NCI-H2171 treated with DMSO at 0.1 percent for 48 hours (cell line): ENCODE results near the gene GRHL1.
"Not testable (repeated sequence)": the region's sequence is repeated elsewhere in the genome, so short reads cannot be mapped to it uniquely, and the experiment has no call there.

ENCODE experiments used
- DNase-seq: peaks from one replicate; lab custom pipeline; 2025; lab: John Stamatoyannopoulos, UW

Gene GRHL1

DNA sequence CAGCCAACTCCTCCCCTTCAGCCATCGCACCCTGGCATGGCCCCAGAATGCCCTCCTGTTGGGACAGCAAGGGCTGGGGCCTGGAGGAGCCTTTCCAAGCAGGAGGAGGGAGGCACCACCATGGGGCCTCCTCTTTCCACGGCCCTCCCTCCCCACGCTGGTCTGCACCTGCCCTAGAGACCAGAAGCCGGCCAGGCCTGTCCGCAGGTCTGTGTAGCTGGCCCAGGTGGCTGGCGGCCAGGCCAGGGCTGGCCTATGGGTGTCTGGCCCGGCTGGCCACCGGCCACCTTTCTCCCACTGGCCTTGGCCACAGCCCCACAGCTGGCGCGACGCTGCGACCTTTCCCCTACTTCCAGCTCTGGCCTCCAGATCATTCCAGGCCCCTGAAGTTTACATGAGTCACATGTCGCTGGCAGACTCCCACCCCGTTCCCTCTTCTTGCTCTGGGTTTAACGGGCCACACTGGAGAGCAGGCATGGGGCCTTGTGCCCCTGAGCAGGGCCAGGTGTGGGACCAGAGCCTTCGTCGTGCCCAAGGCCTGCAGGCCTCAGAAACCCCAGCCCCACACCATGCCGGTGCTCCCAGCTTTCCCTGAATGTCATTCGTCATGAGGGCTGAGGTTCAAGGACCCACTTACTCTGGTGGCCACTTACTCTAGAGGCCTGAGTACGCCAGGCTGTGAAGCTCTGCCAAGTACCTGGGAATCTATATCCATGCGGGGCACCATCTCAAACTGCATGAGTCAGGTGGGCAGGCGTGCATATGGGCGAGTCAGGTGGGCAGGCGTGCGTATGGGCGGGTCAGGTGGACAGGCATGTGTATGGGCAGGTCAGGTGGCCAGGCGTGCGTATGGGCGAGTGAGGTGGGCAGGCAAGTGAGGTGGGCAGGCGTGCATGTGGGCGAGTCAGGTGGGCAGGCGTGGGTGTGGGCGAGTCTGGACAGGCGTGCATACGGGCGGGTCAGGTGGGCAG lies 58.6 kb downstream of the GRHL1 start:
- DNase-seq: no peak

GRCh38 chr2:10010861-10011605 lies 59.5 kb downstream of the GRHL1 start:
- not testable (repeated sequence) for DNase-seq

DNA sequence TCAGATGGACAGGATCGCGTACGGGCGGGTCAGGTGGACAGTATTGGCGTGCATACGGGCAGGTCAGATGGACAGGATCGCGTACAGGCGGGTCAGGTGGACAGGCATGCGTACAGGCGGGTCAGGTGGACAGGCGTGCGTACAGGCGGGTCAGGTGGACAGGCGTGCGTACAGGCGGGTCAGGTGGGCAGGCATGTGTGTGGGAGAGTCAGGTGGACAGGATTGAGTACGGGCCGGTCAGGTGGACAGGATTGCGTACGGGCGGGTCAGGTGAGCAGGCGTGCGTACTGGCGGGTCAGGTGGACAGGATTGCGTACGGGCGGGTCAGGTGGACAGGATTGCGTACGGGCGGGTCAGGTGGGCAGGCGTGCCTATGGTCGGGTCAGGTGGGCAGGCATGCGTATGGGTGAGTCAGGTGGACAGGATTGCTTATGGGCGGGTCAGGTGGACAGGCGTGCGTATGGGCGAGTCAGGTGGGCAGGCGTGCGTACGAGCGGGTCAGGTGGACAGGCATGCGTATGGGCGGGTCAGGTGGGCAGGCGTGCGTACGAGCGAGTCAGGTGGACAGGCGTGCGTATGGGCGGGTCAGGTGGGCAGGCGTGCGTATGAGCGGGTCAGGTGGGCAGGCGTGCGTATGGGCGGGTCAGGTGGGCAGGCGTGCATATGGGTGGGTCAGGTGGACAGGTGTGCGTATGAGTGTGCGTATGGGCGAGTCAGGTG lies 60.3 kb downstream of the GRHL1 start:
- DNase-seq: not testable (repeated sequence)

DNA sequence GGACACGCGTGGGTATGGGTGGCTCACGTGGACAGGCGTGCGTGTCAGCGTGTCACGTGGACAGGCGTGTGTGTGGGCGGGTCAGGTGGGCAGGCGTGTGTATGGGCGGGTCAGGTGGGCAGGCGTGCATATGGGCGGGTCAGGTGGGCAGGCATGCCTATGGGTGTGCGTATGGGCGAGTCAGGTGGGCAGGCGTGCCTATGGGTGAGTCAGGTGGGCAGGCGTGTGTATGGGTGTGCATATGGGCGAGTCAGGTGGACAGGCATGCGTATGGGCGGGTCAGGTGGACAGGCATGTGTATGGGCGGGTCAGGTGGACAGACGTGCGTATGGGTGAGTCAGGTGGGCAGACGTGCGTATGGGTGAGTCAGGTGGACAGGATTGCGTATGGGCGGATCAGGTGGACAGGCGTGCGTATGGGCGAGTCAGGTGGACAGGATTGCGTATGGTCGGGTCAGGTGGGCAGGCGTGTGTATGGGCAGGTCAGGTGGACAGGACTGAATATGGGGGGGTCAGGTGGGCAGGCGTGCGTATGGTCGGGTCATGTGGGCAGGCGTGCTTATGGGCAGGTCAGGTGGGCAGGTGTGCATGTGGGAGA lies 61.0 kb downstream of the GRHL1 start:
- not testable (repeated sequence) for DNase-seq

- DNase-seq: no peak
Measured at GRCh38 chr2:10012963-10013461, 61.5 kb downstream of the GRHL1 start.

DNA sequence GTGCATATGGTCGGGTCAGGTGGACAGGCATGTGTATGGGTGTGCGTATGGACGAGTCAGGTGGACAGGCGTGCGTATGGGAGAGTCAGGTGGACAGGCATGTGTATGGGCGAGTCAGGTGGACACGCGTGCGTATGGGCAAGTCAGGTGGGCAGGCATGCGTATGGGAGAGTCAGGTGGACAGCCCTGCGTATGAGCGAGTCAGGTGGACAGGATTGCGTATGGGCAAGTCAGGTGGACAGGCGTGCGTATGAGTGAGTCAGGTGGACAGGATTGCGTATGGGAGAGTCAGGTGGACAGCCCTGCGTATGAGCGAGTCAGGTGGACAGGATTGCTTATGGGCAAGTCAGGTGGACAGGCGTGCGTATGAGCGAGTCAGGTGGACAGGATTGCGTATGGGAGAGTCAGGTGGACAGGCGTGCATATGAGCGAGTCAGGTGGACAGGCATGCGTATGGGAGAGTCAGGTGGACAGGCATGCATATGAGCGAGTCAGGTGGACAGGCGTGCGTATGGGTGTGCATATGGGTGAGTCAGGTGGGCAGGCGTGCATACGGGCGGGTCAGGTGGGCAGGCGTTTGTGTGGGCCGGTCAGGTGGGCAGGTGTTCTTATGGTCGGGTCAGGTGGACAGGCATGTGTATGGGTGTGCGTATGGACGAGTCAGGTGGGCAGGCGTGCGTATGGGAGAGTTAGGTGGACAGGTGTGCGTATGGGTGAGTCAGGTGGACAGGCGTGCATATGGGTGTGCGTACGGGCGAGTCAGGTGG lies 62.3 kb downstream of the GRHL1 start:
- not testable (repeated sequence) for DNase-seq

DNA sequence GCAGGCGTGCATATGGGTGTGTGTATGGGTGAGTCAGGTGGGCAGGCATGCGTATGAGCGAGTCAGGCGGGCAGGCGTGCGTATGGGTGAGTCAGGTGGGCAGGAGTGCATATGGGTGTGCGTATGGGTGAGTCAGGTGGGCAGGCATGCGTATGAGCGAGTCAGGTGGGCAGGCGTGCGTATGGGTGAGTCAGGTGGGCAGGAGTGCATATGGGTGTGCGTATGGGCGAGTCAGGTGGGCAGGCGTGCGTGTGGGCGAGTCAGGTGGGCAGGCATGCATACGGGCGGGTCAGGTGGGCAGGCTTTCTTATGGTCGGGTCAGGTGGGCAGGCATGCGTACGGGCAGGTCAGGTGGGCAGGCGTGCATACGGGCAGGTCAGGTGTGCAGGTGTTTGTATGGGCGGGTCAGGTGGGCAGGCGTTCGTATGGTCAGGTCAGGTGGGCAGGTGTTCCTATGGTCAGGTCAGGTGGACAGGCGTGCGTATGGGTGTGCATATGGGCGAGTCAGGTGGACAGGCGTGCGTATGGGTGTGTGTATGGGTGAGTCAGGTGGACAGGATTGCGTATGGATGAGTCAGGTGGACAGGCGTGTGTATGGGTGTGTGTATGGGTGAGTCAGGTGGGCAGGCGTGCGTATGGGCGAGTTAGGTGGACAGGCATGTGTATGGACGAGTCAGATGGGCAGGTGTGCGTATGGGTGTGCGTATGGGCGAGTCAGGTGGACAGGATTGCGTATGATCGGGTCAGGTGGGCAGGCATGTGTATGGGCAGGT lies 63.1 kb downstream of the GRHL1 start:
- no peak for DNase-seq

DNA sequence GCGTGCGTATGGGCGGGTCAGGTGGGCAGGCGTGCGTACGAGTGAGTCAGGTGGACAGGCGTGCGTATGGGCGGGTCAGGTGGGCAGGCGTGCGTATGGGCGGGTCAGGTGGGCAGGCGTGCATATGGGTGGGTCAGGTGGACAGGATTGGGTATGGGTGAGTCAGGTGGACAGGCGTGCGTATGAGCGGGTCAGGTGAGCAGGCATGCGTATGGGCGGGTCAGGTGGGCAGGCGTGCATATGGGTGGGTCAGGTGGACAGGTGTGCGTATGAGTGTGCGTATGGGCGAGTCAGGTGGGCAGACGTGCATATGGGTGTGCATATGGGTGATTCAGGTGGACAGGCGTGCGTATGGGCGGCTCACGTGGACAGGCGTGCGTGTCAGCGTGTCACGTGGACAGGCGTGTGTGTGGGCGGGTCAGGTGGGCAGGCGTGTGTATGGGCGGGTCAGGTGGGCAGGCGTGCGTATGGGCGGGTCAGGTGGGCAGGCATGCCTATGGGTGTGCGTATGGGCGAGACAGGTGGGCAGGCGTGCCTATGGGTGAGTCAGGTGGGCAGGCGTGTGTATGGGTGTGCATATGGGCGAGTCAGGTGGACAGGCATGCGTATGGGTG lies 64.0 kb downstream of the GRHL1 start:
- DNase-seq: not testable (repeated sequence)

DNA sequence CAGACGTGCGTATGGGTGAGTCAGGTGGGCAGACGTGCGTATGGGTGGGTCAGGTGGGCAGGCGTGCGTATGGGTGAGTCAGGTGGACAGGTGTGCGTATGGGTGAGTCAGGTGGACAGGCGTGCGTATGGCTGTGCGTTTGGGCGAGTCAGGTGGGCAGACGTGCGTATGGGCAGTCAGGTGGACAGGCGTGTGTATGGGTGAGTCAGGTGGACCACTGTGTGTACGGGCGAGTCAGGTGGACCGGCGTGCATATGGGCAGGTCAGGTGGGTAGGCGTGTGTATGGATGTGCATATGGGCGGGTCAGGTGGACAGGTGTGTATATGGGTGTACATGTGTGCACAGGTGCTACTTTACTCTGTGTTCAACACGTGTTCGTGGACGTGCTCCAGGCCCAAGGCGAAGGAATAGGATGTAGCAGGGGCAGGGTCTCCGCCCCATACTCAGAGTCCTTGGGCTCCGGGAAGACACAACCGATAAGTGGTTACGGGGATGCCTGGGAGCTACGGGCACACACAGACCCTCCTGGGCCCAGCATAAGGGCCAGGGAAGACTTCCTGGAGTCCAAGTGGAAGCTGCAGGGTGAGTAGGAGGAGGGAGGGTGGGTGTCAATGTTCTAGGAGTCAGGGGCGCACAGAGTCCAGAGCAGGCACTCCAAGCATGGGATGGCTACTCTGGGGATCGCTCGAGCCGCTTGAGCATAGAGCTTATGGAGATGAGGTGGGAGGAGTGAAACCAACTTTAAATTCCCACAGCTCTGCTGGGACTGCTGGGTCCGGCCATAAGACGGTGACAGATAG lies 64.7 kb downstream of the GRHL1 start:
- DNase-seq: no peak

DNA sequence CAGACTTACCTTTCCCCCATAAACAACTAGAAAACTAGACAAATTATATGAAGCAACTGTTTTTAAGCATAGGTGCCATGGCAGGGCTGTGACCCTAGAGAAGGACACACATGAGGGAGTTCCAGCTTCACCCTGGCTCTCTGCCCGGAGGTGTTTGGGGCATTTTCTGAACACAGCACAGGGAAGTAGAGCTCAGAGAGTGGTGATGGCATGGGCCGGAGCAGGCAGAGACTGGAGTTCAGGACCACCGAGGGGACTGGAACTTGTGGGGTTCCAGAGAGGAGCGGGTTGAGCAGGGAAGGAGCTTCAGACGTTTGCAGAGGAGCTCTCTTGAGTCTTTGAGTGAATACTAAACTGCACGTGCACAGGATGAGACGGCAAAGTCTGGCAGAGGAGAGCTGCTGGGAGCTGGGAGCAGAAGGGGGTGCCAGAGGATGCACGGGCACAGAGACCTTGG lies 65.3 kb downstream of the GRHL1 start:
- DNase-seq: no peak

DNA sequence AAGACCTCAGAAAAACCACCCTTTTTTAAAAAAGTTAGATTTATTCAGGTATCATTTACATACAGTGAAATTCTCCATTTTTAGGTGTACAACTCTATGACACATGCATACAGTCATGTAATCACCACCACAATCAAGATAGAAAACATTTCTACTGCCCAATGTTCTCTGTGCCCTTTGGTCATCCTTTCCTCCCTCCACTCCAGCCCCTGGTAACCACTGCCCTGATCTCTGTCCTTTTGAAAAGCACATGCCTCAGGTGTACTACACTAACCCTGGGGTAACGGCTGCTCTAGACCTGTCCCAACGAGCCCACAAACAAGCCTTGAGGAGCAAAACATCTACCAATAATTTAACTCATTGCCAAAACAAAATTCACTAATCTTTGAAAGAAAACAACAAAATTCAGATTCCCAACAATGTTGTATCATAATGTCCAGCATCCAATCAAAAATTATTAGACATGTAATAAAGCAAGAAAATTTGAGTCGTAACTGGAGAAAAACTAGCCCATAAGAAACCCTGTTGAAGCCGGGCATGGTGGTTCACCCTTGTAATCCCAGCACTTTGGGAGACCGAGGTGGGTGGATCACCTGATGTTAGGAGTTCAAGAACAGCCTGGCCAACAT lies 65.9 kb downstream of the GRHL1 start:
- no peak for DNase-seq

DNA sequence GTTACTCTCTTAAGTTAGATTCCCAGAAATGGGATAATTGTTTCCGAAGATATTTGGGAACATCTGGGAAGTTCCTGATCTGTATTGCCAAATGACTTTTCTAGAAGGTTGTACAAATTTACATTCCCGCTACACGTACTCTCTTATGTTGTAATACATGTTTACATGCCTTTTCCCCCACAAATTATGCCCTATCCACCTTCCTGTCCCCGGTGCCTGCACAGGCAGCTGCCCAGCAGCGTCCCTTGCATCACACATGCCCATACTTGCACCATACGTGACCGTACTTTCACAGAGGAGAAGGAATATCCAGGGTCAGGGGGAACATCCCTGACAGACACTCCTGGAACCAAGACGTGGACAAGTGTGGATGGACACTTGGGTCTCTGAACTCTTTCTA lies 67.7 kb downstream of the GRHL1 start:
- DNase-seq: no peak

DNA sequence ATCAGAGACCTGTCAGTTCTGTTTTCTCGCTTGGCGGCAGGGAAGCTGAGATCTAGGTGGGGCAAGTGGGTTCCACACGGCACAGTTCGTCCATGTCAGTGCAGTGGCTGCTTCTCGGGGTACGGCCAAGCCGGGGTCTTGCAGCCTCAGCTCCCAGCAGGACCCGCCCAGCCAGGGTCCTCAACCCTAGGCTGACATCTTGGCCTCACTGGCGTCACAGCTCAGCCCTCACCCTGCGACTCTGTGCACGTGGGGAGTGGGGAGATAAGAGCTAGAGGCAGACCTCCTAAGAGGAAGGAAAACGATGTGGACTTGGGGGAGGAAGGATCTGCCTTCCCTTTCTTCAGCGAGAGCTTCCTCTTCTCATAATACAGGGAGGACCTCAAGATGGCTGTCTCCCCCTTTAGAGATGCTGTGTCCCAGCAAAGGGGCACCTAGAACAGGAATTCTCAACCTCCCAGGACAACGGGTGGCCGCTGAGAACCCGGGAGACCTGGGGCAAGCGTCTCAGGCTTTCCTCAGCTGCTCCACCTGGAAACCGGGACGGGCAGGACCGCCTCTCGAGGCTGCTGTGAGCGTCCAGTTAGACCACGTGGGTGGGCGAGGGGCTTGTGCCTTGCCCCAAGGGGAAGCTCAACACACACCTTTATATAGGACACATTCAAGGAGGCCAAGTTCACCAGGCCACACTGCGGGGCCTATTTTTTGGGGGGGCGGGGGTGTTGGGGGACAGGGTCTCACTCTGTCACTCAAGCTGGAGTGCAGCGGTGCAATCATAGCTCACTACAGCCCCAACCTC lies 68.3 kb downstream of the GRHL1 start:
- no peak for DNase-seq

GRCh38 chr2:10022041-10022421 lies 70.5 kb downstream of the GRHL1 start:
- no peak for DNase-seq

DNA sequence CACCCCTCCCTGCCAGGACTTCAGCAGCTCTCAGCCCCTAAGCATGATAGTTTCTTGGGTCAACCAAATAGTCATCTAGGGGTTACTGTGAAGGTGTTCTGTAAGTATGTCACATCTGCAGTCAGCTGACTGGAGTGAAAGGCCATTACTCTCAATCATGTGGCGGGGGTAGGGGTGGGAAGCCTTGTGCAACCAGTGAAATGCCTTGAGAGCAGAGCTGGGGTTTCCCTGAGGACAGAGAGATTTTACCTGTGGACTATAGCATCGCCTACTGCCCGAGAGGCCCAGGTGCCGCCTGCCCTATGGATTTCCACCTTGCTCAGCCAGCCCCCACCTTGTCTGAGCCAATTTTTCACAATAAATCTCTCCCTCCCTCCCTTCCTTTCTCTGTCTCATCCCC lies 71.0 kb downstream of the GRHL1 start:
- DNase-seq: no peak

- no peak for DNase-seq
Measured at GRCh38 chr2:10022966-10023662, 71.6 kb downstream of the GRHL1 start.
